Muscle of arm (tissue), 12 donors: ENCODE results near the gene HBZ. TPM values are rescaled to one million over a fixed set of nuclear protein-coding genes. Genes with fewer than 3 reads are reported as not detected.
"Not testable (repeated sequence)": the region's sequence is repeated elsewhere in the genome, so short reads cannot be mapped to it uniquely, and the experiment has no call there.

ENCODE experiments used
- DNase-seq: peaks from one replicate; pipeline ENCODE4 v3.0.0-alpha.2; 2013
- polyA plus RNA-seq, 12 donors: library from polyadenylated mRNA; unstranded; fragments of 120-200 nt; gene quantifications; one replicate each; pipeline ENCODE4 v1.2.1, GENCODE V29; 2013; ENCODE audit not compliant: insufficient read length in 12 of 12

HBZ gene
- polyA plus RNA-seq, 12 donors, result 0.39 to 18.1 (median 2.9) TPM; not detected in 2

GRCh38 chr16:130533-131173, 21.8 kb upstream of the HBZ start:
- no peak for DNase-seq

- no peak for DNase-seq
These were observed 20.3 kb upstream of the HBZ start for GRCh38 chr16:132120-132519.

- no peak for DNase-seq
These were observed 18.7 kb upstream of the HBZ start for GRCh38 chr16:133716-134115.

DNA sequence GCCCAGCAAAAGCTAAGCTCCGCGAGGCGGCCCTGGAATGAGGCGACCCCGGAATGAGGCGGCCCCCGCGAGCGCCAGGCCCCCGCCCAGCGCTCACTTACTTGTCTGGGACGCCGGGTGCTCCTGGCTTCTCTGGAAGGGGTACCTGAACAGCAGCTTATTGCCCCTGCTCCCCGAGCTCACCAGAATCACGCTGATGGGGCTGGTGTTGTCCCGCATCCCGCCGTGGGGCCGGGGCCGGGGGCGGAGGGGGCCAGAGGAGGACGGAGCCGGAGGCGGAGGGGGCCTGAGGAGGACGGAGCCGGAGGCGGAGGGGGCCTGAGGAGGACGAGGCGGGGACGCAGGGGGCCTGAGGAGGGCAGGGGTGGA, 14.4 kb upstream of the HBZ start:
- peak; percentile 20 for DNase-seq

- DNase-seq, result no peak
These were observed 12.1 kb upstream of the HBZ start for GRCh38 chr16:140175-140857.

- no peak for DNase-seq
These were observed 10.0 kb upstream of the HBZ start for GRCh38 chr16:142405-142967.

DNA sequence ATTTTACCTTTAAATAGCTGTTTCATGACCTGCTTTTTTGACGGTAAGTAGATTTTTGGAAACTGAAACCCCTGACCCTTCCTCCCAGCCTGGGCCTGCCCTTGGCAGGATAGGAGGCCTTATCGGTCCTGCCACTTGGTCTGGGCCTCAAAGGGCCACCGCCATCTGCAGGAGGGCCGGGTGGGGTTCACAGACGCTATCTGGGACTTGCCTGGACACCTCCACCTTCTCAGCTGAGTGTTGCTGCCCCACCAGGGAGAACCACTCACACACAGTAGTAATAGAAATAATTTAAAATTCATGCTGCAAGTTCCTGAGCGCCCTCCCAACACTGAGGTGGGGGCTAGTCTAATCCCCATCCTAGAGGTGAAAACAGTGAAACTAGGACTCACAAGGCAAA, 9.4 kb upstream of the HBZ start:
- DNase-seq, result no peak

DNA sequence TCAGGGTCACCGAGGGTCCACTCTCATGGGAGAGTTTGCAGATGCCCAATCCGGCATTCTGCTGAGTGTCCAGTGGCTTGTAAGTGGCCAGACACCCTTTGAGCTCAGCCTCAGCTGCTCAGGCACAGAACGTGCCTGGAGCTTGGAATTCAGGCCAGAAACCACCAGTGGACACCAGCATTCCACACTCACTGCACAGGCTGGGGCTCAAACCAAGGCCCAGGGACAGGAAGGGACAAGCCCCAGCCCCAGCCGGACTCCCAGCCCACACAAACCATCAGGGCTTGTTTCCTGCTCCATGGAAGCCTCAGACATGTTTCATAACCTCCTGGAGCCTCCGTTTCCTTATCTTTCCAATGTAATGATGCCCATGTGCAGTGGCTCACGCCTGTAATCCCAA, 9.0 kb upstream of the HBZ start:
- no peak for DNase-seq

- DNase-seq, result no peak
These were observed 7.6 kb upstream of the HBZ start for GRCh38 chr16:144797-145252.

DNA sequence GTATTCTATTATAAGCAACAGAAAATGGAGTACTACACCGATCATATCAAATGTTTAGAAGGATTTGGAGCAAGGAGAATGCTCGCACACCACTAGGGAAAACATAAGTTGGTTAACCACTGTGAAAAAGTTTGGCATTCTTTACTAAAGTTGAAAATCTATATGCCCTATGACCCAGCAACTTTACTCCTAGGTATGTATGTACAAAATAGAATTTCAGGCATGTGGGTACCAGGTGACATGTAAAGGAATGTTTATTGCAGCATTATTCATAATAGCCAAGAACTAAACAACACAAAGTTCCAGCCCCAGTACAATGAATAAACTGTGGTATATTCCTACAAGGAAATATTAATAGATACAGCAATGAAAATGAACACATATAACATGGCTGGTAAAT, 5.8 kb upstream of the HBZ start:
- no peak for DNase-seq

GRCh38 chr16:149024-149660, 3.3 kb upstream of the HBZ start:
- no peak for DNase-seq

- DNase-seq, result not testable (repeated sequence)
These were observed 681 bp downstream of the HBZ start for GRCh38 chr16:153129-153521.

- DNase-seq, result not testable (repeated sequence)
These were observed 1.2 kb downstream of the HBZ start for GRCh38 chr16:153550-154216.

DNA sequence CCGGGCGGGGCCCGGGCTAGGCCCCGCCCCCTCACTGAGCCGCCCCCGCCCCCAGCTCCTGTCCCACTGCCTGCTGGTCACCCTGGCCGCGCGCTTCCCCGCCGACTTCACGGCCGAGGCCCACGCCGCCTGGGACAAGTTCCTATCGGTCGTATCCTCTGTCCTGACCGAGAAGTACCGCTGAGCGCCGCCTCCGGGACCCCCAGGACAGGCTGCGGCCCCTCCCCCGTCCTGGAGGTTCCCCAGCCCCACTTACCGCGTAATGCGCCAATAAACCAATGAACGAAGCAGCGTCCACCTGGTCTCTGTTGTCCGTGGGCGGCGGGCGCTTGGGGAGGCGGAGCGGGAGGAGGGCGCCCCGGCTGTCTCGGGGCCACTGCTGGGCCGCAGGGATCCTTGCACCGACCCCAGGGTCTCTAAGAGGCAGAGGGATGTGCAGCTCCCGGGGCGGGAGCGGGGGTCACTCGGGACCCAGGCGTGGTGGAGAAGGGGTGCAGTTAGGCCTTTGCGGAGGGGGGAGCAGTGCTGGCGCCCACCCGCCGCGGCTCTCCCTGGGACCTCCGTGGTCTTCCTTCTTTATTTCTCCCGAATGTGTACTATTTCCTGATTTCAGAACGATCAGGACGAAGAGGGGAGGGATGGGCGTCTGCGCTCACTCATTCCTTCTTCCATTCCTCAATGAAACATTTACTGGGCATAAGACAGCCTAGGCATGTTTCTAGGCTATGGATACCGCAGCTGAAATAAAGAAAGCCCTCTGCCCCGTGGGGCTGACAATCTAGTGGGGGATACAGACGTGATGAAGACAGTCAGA, 2.0 kb downstream of the HBZ start:
- DNase-seq, result peak; percentile 34

- DNase-seq, result no peak
These were observed 2.6 kb downstream of the HBZ start for GRCh38 chr16:155031-155398.

- DNase-seq, result no peak
These were observed 6.8 kb downstream of the HBZ start for GRCh38 chr16:159136-159849.

DNA sequence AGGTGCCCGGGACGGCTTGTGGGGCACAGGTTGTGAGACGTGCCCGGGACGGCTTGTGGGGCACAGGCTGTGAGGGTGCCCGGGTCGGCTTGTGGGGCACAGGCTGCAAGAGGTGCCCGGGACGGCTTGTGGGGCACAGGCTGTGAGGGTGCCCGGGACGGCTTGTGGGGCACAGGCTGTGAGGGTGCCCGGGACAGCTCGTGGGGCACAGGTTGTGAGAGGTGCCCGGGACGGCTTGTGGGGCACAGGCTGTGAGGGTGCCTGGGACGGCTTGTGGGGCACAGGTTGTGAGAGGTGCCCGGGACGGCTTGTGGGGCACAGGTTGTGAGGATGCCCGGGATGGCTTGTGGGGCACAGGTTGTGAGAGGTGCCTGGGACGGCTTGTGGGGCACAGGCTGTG, 7.8 kb downstream of the HBZ start:
- not testable (repeated sequence) for DNase-seq

- DNase-seq, result no peak
These were observed 8.3 kb downstream of the HBZ start for GRCh38 chr16:160691-161190.

DNA sequence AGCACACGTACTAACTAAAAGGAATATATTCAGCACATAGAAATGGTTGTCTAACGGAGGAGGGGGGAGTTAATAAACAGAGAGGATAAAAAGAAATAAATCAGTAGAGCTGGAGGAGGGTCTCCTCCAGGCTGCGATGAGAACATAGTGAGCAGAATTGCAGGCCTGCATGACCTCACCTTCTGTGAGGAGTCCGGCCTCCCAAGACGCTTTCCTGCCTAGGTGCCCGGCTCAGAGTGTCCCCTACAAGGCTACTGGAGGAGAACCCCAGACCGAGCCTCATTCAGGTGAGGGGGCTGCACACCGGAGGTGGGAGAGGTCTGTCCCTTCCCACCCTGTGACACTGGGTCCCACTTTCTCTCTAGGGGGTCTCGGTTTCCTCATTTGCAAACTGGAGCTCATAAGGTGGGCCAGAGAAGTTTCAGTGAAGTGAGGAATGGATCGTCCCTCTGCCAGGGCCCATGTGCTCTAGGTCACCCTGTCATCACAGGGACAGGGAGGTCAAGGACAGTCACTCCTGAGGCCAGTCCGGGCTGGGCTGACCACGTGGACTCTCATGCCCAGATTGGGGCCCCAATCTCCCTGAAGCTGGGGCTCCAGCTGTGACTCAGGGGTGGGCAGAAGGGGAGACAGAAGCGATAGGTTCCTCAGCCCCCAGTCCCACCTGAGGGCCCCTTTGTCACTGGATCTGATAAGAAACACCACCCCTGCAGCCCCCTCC, 10.0 kb downstream of the HBZ start:
- DNase-seq, result no peak

GRCh38 chr16:163139-163538, 10.7 kb downstream of the HBZ start:
- not testable (repeated sequence) for DNase-seq
